HepG2 (cell line): ENCODE data around the gene MBD4. TPM values are rescaled to one million over a fixed set of nuclear protein-coding genes. Genes with fewer than 3 reads are reported as not detected.

Source experiments
- ETV5 ChIP-seq: IDR thresholded peaks from 2 replicates; pipeline ENCODE4 v1.6.1; 2018; ENCODE audit warnings: missing biosample characterization, missing genetic modification reagents, inconsistent platforms, borderline replicate concordance
- NR2C2 ChIP-seq: sonication (generic); formaldehyde crosslinking; IDR thresholded peaks from 2 replicates; pipeline ENCODE4 v1.4.0; 2020; ENCODE audit warnings: missing genetic modification reagents, mild to moderate bottlenecking, moderate library complexity, borderline replicate concordance
- RCOR2 ChIP-seq: IDR thresholded peaks from 2 replicates; pipeline ENCODE4 v1.6.1; 2016; ENCODE audit warnings: missing biosample characterization, missing genetic modification reagents
- RXRB ChIP-seq: IDR thresholded peaks from 2 replicates; pipeline ENCODE4 v1.6.1; 2016; ENCODE audit warnings: borderline replicate concordance, missing genetic modification reagents, missing compliant biosample characterization
- YY1 ChIP-seq: IDR thresholded peaks from 2 replicates; pipeline ENCODE4 v1.6.1; 2011; ENCODE audit warnings: low read length, low read depth, moderate library complexity, mild to moderate bottlenecking; ENCODE audit not compliant: insufficient read depth, insufficient replicate concordance
- ZIK1 ChIP-seq: sonication (generic); formaldehyde crosslinking; IDR thresholded peaks from 2 replicates; pipeline ENCODE4 v1.5.0; 2020; ENCODE audit warnings: mild to moderate bottlenecking, low read depth, missing genetic modification reagents, borderline replicate concordance
- ZNF3 ChIP-seq: IDR thresholded peaks from 2 replicates; pipeline ENCODE4 v1.7.0; 2017; ENCODE audit warnings: inconsistent platforms
- ZNF589 ChIP-seq: sonication (generic); formaldehyde crosslinking; conservative IDR thresholded peaks from 2 replicates; pipeline ENCODE4 v1.8.0; 2022; ENCODE audit warnings: mild to moderate bottlenecking, moderate library complexity, missing genetic modification reagents
- polyA plus RNA-seq, 8 experiments: library from polyadenylated mRNA; depleted of rRNA in 3 of 8; stranded (reverse) in 7 of 8; unstranded in 1 of 8; fragments of >200 nt; fragmentation: Illumina TruSeq in 4 of 8; extraction: Trizol in 4 of 8; gene quantifications; 2 replicates each; pipeline versions ENCODE4 v1.2.1 to v1.2.3, GENCODE V29; 2011 to 2016; ENCODE audit warnings: low read depth in 4 of 8, missing spikeins in 1 of 8, mixed read lengths in 1 of 8; ENCODE audit not compliant: insufficient read depth in 1 of 8
- total RNA-seq, 5 experiments: library from RNA; depleted of rRNA; stranded (reverse); fragments of >200 nt; fragmentation: Illumina TruSeq; extraction: Trizol; gene quantifications; 2 replicates each; pipeline ENCODE4 v1.2.3, GENCODE V29; 2016; ENCODE audit warnings: low read depth in 1 of 5
- TF ChIP-seq, protein P1 (sequence below): sonication (generic); formaldehyde crosslinking; IDR thresholded peaks from 2 replicates; pipeline ENCODE4 v1.4.0; 2020; ENCODE audit warnings: low read depth, missing genetic modification reagents
- TF ChIP-seq, protein P2 (sequence below): fragments of 450-650 bp; IDR thresholded peaks from 2 replicates; pipeline ENCODE4 v1.6.1; 2017; ENCODE audit warnings: mild to moderate bottlenecking
- TF ChIP-seq, protein P3 (sequence below): sonication (generic); formaldehyde crosslinking; IDR thresholded peaks from 2 replicates; pipeline ENCODE4 v1.8.1; 2023; ENCODE audit warnings: mild to moderate bottlenecking, missing genetic modification reagents
- TF ChIP-seq, protein P4 (sequence below): sonication (generic); formaldehyde crosslinking; IDR thresholded peaks from 2 replicates; pipeline ENCODE4 v1.9.0; 2021; ENCODE audit warnings: missing genetic modification reagents, borderline replicate concordance
- TF ChIP-seq, protein P5 (sequence below): sonication (generic); formaldehyde crosslinking; IDR thresholded peaks from 2 replicates; pipeline ENCODE4 v1.5.0; 2020; ENCODE audit warnings: mild to moderate bottlenecking, missing genetic modification reagents

Gene MBD4
- total and polyA plus RNA-seq, 2 of the 13 experiments (the other 11 are each of a cell fraction or from before 2014, with no cell fraction given), result 14.9 to 25.3 TPM

DNA sequence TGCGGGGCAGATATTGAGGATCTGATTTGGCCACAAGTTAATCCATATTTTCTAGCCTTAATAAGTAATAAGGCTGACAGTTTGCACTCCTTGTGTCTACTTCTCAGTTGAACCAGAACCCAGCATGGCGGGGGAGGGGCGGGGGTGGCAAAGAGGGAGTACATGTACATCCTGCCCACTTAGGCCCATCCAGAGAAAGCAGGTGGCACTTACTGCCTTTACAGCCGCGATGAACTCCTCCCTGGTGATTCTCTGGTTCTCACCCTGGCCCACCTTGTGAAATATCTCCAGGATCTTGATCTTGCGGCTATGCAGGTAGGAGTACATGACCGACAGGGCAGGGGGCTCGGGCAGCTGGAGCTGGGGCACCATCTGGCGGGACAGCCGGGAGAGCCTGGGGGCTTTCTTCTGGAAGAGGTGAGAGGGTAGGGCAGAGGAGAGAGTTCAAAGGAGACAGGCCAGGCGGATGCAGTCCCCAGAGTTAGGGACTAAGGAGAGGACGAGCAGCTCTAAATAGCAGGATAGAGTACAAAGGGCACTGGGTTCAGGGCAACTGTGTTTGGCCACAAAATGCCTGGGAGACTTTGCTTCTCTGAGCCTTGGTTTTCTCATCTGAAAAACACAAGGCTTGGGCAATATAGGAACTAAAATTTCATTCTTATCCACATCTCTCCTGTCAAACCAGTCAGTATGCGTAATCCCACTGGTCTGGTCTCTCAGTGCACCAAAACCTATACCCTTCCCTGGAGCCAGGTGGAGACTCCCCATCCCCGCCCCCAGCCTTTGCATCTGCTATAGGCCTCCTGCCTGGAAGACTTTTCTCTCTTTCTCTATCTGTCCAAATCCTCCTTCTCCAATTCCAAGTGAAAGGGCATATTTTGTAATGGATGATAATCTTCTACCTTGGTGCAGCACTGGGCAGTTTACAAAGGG is 21.4 kb downstream of the MBD4 start (continued):
- TF ChIP-seq, protein P1, sequence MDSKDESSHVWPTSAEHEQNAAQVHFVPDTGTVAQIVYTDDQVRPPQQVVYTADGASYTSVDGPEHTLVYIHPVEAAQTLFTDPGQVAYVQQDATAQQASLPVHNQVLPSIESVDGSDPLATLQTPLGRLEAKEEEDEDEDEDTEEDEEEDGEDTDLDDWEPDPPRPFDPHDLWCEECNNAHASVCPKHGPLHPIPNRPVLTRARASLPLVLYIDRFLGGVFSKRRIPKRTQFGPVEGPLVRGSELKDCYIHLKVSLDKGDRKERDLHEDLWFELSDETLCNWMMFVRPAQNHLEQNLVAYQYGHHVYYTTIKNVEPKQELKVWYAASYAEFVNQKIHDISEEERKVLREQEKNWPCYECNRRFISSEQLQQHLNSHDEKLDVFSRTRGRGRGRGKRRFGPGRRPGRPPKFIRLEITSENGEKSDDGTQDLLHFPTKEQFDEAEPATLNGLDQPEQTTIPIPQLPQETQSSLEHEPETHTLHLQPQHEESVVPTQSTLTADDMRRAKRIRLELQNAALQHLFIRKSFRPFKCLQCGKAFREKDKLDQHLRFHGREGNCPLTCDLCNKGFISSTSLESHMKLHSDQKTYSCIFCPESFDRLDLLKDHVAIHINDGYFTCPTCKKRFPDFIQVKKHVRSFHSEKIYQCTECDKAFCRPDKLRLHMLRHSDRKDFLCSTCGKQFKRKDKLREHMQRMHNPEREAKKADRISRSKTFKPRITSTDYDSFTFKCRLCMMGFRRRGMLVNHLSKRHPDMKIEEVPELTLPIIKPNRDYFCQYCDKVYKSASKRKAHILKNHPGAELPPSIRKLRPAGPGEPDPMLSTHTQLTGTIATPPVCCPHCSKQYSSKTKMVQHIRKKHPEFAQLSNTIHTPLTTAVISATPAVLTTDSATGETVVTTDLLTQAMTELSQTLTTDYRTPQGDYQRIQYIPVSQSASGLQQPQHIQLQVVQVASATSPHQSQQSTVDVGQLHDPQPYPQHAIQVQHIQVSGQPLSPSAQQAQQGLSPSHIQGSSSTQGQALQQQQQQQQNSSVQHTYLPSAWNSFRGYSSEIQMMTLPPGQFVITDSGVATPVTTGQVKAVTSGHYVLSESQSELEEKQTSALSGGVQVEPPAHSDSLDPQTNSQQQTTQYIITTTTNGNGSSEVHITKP (CRISPR knock-in tag), result peak; percentile 10; the same call in 1 of the 2 replicates
- TF ChIP-seq, protein P2, sequence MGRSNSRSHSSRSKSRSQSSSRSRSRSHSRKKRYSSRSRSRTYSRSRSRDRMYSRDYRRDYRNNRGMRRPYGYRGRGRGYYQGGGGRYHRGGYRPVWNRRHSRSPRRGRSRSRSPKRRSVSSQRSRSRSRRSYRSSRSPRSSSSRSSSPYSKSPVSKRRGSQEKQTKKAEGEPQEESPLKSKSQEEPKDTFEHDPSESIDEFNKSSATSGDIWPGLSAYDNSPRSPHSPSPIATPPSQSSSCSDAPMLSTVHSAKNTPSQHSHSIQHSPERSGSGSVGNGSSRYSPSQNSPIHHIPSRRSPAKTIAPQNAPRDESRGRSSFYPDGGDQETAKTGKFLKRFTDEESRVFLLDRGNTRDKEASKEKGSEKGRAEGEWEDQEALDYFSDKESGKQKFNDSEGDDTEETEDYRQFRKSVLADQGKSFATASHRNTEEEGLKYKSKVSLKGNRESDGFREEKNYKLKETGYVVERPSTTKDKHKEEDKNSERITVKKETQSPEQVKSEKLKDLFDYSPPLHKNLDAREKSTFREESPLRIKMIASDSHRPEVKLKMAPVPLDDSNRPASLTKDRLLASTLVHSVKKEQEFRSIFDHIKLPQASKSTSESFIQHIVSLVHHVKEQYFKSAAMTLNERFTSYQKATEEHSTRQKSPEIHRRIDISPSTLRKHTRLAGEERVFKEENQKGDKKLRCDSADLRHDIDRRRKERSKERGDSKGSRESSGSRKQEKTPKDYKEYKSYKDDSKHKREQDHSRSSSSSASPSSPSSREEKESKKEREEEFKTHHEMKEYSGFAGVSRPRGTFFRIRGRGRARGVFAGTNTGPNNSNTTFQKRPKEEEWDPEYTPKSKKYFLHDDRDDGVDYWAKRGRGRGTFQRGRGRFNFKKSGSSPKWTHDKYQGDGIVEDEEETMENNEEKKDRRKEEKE, result no peak
- TF ChIP-seq ZNF3 (CRISPR knock-in tag) (no peak), RXRB (CRISPR knock-in tag) (peak; percentile 83; the same call in 1 of the 2 replicates), ETV5 (CRISPR knock-in tag) (no peak; the same call in 1 of the 2 replicates), NR2C2 (0 out of 2 replicates have a peak, but pooled peaks have one; percentile 48), YY1 (no peak), RCOR2 (CRISPR knock-in tag) (0 out of 2 replicates have a peak, but pooled peaks have one; percentile 20), ZNF589 (CRISPR knock-in tag) (no peak), ZIK1 (CRISPR knock-in tag) (no peak)
- TF ChIP-seq, protein P3, sequence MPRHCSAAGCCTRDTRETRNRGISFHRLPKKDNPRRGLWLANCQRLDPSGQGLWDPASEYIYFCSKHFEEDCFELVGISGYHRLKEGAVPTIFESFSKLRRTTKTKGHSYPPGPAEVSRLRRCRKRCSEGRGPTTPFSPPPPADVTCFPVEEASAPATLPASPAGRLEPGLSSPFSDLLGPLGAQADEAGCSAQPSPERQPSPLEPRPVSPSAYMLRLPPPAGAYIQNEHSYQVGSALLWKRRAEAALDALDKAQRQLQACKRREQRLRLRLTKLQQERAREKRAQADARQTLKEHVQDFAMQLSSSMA, result no peak
- TF ChIP-seq, protein P4, sequence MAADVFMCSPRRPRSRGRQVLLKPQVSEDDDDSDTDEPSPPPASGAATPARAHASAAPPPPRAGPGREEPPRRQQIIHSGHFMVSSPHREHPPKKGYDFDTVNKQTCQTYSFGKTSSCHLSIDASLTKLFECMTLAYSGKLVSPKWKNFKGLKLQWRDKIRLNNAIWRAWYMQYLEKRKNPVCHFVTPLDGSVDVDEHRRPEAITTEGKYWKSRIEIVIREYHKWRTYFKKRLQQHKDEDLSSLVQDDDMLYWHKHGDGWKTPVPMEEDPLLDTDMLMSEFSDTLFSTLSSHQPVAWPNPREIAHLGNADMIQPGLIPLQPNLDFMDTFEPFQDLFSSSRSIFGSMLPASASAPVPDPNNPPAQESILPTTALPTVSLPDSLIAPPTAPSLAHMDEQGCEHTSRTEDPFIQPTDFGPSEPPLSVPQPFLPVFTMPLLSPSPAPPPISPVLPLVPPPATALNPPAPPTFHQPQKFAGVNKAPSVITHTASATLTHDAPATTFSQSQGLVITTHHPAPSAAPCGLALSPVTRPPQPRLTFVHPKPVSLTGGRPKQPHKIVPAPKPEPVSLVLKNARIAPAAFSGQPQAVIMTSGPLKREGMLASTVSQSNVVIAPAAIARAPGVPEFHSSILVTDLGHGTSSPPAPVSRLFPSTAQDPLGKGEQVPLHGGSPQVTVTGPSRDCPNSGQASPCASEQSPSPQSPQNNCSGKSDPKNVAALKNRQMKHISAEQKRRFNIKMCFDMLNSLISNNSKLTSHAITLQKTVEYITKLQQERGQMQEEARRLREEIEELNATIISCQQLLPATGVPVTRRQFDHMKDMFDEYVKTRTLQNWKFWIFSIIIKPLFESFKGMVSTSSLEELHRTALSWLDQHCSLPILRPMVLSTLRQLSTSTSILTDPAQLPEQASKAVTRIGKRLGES, result no peak
- TF ChIP-seq, protein P5, sequence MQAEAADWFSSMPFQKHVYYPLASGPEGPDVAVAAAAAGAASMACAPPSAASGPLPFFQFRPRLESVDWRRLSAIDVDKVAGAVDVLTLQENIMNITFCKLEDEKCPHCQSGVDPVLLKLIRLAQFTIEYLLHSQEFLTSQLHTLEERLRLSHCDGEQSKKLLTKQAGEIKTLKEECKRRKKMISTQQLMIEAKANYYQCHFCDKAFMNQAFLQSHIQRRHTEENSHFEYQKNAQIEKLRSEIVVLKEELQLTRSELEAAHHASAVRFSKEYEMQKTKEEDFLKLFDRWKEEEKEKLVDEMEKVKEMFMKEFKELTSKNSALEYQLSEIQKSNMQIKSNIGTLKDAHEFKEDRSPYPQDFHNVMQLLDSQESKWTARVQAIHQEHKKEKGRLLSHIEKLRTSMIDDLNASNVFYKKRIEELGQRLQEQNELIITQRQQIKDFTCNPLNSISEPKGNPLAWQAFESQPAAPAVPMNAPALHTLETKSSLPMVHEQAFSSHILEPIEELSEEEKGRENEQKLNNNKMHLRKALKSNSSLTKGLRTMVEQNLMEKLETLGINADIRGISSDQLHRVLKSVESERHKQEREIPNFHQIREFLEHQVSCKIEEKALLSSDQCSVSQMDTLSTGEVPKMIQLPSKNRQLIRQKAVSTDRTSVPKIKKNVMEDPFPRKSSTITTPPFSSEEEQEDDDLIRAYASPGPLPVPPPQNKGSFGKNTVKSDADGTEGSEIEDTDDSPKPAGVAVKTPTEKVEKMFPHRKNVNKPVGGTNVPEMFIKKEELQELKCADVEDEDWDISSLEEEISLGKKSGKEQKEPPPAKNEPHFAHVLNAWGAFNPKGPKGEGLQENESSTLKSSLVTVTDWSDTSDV (CRISPR knock-in tag), result no peak
